Mesendoderm (in vitro differentiated cells): ENCODE data around the gene SSR3.
"Not testable (repeated sequence)": the region's sequence is repeated elsewhere in the genome, so short reads cannot be mapped to it uniquely, and the experiment has no call there.

Experiments used
- DNase-seq: peaks from one replicate; pipeline ENCODE4 v3.0.0; 2013
- H2AK5ac ChIP-seq: 2 replicates; pipeline ENCODE4 v1.6.1; 2013; ENCODE audit warnings: low read length, inconsistent platforms
- H2BK120ac ChIP-seq: 2 replicates; pipeline ENCODE4 v1.6.1; 2013; ENCODE audit warnings: low read depth, mild to moderate bottlenecking, low read length, moderate library complexity, mixed read lengths
- H2BK15ac ChIP-seq: replicated peaks from 2 replicates; pipeline ENCODE4 v1.6.1; 2013; ENCODE audit warnings: low read depth, mild to moderate bottlenecking, moderate library complexity
- H2BK5ac ChIP-seq: 2 replicates; pipeline ENCODE4 v1.6.1; 2013; ENCODE audit warnings: low read length, inconsistent platforms
- H3K18ac ChIP-seq: 2 replicates; pipeline ENCODE4 v1.6.1; 2013; ENCODE audit warnings: mild to moderate bottlenecking, low read length, mixed read lengths
- H3K23ac ChIP-seq: one replicate; pipeline ENCODE4 v1.6.1; 2013; ENCODE audit warnings: low read length
- H3K27ac ChIP-seq: 2 replicates; pipeline ENCODE4 v1.5.1; 2013; ENCODE audit warnings: low read depth, mild to moderate bottlenecking, inconsistent platforms, low read length, moderate library complexity
- H3K27me3 ChIP-seq: 2 replicates; pipeline ENCODE4 v1.6.1; 2013; ENCODE audit warnings: low read length, control low read depth, mild to moderate bottlenecking, inconsistent platforms; ENCODE audit not compliant: insufficient read depth, poor library complexity
- H3K36me3 ChIP-seq: 2 replicates; pipeline ENCODE4 v1.6.1; 2013; ENCODE audit warnings: low read length, inconsistent platforms; ENCODE audit not compliant: control insufficient read depth, insufficient read depth
- H3K4ac ChIP-seq: one replicate; pipeline ENCODE4 v1.6.1; 2013; ENCODE audit warnings: low read depth, mild to moderate bottlenecking, low read length, moderate library complexity
- H3K4me1 ChIP-seq: 2 replicates; pipeline ENCODE4 v1.6.1; 2013; ENCODE audit warnings: low read depth, low read length, inconsistent platforms; ENCODE audit not compliant: control insufficient read depth
- H3K4me2 ChIP-seq: 2 replicates; pipeline ENCODE4 v1.6.1; 2013; ENCODE audit warnings: low read length
- H3K4me3 ChIP-seq: 2 replicates; pipeline ENCODE4 v1.5.1; 2013; ENCODE audit warnings: mild to moderate bottlenecking, low read length
- H3K56ac ChIP-seq: one replicate; pipeline ENCODE4 v1.6.1; 2013; ENCODE audit warnings: low read length
- H3K79me1 ChIP-seq: 2 replicates; pipeline ENCODE4 v1.6.1; 2013; ENCODE audit warnings: low read length, inconsistent platforms
- H3K79me2 ChIP-seq: 2 replicates; pipeline ENCODE4 v1.6.1; 2013; ENCODE audit warnings: mild to moderate bottlenecking, low read length; ENCODE audit not compliant: control insufficient read depth, insufficient read depth
- H3K9ac ChIP-seq: 2 replicates; pipeline ENCODE4 v1.6.1; 2013; ENCODE audit warnings: low read length, inconsistent platforms
- H4K5ac ChIP-seq: one replicate; pipeline ENCODE4 v1.6.1; 2013; ENCODE audit warnings: low read length
- H4K8ac ChIP-seq: one replicate; pipeline ENCODE4 v1.6.1; 2013; ENCODE audit warnings: low read depth, mild to moderate bottlenecking, control low read depth, low read length, moderate library complexity
- WGBS: extraction: QIAGEN DNeasy Blood & Tissue Kit; methylation state at CpG from one replicate; pipeline ENCODE4 v1.1.7; 2013; ENCODE audit warnings: low lambda C conversion rate, missing lambda C conversion rate; ENCODE audit not compliant: insufficient coverage; ENCODE audit errors: extremely low coverage; 5-methylcytosine and 5-hydroxymethylcytosine counted together

Gene SSR3

GRCh38 chr3:156569016-156569415, 14.1 kb upstream of the SSR3 start:
- H3K23ac ChIP-seq, H2BK5ac ChIP-seq, H3K9ac ChIP-seq, H3K27ac ChIP-seq, H3K4me1 ChIP-seq, H3K36me3 ChIP-seq, DNase-seq, H3K56ac ChIP-seq, H2BK120ac ChIP-seq, H3K4ac ChIP-seq, H3K79me2 ChIP-seq, H2BK15ac ChIP-seq, H3K4me2 ChIP-seq, H3K4me3 ChIP-seq, H2AK5ac ChIP-seq, H3K18ac ChIP-seq, H3K79me1 ChIP-seq, H4K8ac ChIP-seq, H3K27me3 ChIP-seq, H4K5ac ChIP-seq: not testable (repeated sequence)
- no CpG with 5 or more reads among the region's 8 CpGs for WGBS

- H3K4me1 ChIP-seq: no peaks in the 10 kb centered on the region
- H3K4me3 ChIP-seq: no peak overlapping the region
- H3K27me3 ChIP-seq: no peaks in the 10 kb centered on the region
- H3K27ac ChIP-seq: no peak overlapping the region
- H4K8ac ChIP-seq: no peak overlapping the region
- no peak for DNase-seq
- no peak overlapping the region for H3K56ac ChIP-seq
- no peak overlapping the region for H3K9ac ChIP-seq
- H2AK5ac ChIP-seq: no peak overlapping the region
- H3K18ac ChIP-seq: no peak overlapping the region
- H3K79me1 ChIP-seq: no peaks in the 10 kb centered on the region
- H3K23ac ChIP-seq: no peak overlapping the region
- no peak overlapping the region for H2BK120ac ChIP-seq
- no peak overlapping the region for H3K4me2 ChIP-seq
- WGBS: no CpG with 5 or more reads among the region's 1 CpG
- H3K4ac ChIP-seq: no peak overlapping the region
- H2BK5ac ChIP-seq: no peak overlapping the region
- H2BK15ac ChIP-seq: no peak overlapping the region
- no peaks in the 10 kb centered on the region for H3K79me2 ChIP-seq
- H3K36me3 ChIP-seq: no peaks in the 10 kb centered on the region
- H4K5ac ChIP-seq: no peak overlapping the region
Measured at GRCh38 chr3:156563900-156564682, 9.2 kb upstream of the SSR3 start.

GRCh38 chr3:156562486-156562885, 7.6 kb upstream of the SSR3 start:
- H4K5ac ChIP-seq, H2BK5ac ChIP-seq, H3K4ac ChIP-seq, H3K27me3 ChIP-seq, H3K23ac ChIP-seq, H3K4me1 ChIP-seq, H2BK120ac ChIP-seq, H3K79me2 ChIP-seq, H3K36me3 ChIP-seq, H3K9ac ChIP-seq, H3K4me2 ChIP-seq, H2BK15ac ChIP-seq, H2AK5ac ChIP-seq, H3K56ac ChIP-seq, H4K8ac ChIP-seq, H3K4me3 ChIP-seq, H3K79me1 ChIP-seq, H3K27ac ChIP-seq, DNase-seq, H3K18ac ChIP-seq: not testable (repeated sequence)
- WGBS: no CpG with 5 or more reads among the region's 8 CpGs

DNA sequence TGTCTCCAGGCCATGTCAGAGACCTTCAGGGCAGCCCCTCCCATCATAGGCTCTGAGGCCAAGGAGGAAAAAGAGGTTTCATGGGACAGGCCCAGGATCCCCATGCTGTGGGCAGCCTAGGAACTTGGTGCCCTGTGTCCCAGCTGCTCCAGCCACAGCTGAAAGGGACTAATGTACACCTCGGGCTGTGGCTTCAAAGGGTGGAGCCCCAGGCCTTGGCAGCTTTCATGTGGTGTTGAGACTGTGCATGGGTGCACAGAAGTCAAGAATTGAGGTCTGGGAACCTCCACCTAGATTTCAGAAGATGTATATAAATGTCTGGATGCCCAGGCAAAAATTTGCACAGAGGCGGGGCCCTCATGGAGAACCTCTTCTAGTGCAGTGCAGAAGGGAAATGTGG, 6.6 kb upstream of the SSR3 start:
- DNase-seq: no peak
- no peak overlapping the region for H3K4me2 ChIP-seq
- H2BK120ac ChIP-seq: no peak overlapping the region
- H3K18ac ChIP-seq: no peak overlapping the region
- no peak overlapping the region for H3K4me3 ChIP-seq
- no peak overlapping the region for H2BK15ac ChIP-seq
- H3K79me2 ChIP-seq: no peaks in the 10 kb centered on the region
- H3K23ac ChIP-seq: no peak overlapping the region
- no peak overlapping the region for H2BK5ac ChIP-seq
- no CpG with 5 or more reads among the region's 2 CpGs for WGBS
- no peak overlapping the region for H3K56ac ChIP-seq
- H2AK5ac ChIP-seq: no peak overlapping the region
- H3K79me1 ChIP-seq: no peaks in the 10 kb centered on the region
- H3K27ac ChIP-seq: no peak overlapping the region
- no peak overlapping the region for H3K9ac ChIP-seq
- H4K5ac ChIP-seq: no peak overlapping the region
- H4K8ac ChIP-seq: no peak overlapping the region
- H3K4ac ChIP-seq: no peak overlapping the region
- no peaks in the 10 kb centered on the region for H3K4me1 ChIP-seq
- H3K27me3 ChIP-seq: no peaks in the 10 kb centered on the region
- H3K36me3 ChIP-seq: no peaks in the 10 kb centered on the region

DNA sequence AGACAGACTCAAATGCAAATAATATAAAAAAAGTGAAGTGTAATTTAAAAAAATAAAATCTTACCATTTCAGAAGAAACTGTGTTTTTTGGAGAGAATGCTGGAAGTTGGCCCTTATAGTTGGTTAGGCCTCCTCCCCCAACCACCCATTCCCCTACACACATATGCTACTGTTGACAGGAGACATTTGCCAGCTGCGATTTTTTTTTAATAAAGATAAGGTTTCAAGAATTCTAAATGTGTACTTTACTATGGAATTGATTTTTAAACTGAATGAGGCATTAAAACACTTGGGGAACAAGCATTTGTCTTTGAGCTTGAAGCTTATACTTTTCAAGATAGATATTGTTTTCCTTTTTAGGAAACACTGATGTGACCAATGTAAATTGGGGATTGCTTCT, 4.4 kb upstream of the SSR3 start:
- Histone ChIP-seq H3K23ac (no peak overlapping the region), H2BK120ac (no peak overlapping the region), H3K18ac (no peak overlapping the region), H3K4me3 (no peak overlapping the region), H3K4me2 (no peak overlapping the region), H3K9ac (no peak overlapping the region), H3K27ac (no peak overlapping the region), H2BK15ac (no peak overlapping the region), H3K36me3 (no peaks in the 10 kb centered on the region), H3K79me1 (no peaks in the 10 kb centered on the region), H3K27me3 (no peaks in the 10 kb centered on the region), H3K79me2 (peaks cover 6% of the 10 kb centered on the region), H2AK5ac (no peak overlapping the region), H2BK5ac (no peak overlapping the region), H3K4me1 (no peaks in the 10 kb centered on the region), H3K56ac (no peak overlapping the region), H4K5ac (no peak overlapping the region), H3K4ac (no peak overlapping the region), H4K8ac (no peak overlapping the region)
- WGBS: no CpG with 5 or more reads among the region's 1 CpG
- DNase-seq: no peak

DNA sequence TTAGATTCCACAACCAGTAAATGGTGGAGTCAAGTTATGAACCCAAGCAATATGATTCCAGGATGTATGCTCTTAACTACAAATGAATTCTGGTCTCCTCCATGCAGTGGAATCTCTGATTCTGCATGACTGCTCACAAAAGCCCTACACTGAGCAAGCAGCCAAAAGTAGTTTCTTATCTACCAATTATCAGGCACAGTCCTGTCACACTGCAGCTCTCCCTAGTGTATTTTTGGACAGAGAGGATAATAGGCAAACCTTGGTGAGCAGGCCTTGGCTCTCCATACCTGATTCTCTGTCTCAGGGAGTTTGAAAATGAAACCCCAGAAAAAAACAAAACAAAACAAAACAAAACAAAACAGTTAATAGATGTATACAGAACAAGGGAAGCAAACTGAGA, 3.5 kb upstream of the SSR3 start:
- H3K27me3 ChIP-seq: no peaks in the 10 kb centered on the region
- no peak overlapping the region for H2BK5ac ChIP-seq
- H2BK120ac ChIP-seq: no peak overlapping the region
- H3K18ac ChIP-seq: no peak overlapping the region
- H3K4ac ChIP-seq: no peak overlapping the region
- no peak overlapping the region for H3K4me3 ChIP-seq
- H3K79me2 ChIP-seq: peaks cover 15% of the 10 kb centered on the region
- H3K9ac ChIP-seq: no peak overlapping the region
- no peak for DNase-seq
- H4K5ac ChIP-seq: no peak overlapping the region
- no peaks in the 10 kb centered on the region for H3K36me3 ChIP-seq
- no peak overlapping the region for H3K4me2 ChIP-seq
- no peak overlapping the region for H2AK5ac ChIP-seq
- H2BK15ac ChIP-seq: no peak overlapping the region
- no peak overlapping the region for H3K23ac ChIP-seq
- no peak overlapping the region for H3K56ac ChIP-seq
- H3K27ac ChIP-seq: no peak overlapping the region
- no peak overlapping the region for H4K8ac ChIP-seq
- no peaks in the 10 kb centered on the region for H3K4me1 ChIP-seq
- H3K79me1 ChIP-seq: no peaks in the 10 kb centered on the region
